MCF 10A (cell line): Measurements from ENCODE around the gene TMEM191B. TPM values are rescaled to one million over a fixed set of nuclear protein-coding genes. Genes with fewer than 3 reads are reported as not detected.
"Not testable (repeated sequence)": the region's sequence is repeated elsewhere in the genome, so short reads cannot be mapped to it uniquely, and the experiment has no call there.

Experiments used
- BruUV-seq: library from RNA; stranded (reverse); fragments of 400-500 nt; replicated peaks from 2 replicates; lab custom pipeline; 2021; lab: Mats Ljungman, UMichigan
- CTCF ChIA-PET: fragments of 300-600 bp; sonication (Branson Sonifier 250); formaldehyde crosslinking; extraction: SDS; loops from one replicate; lab custom pipeline; 2021; ENCODE audit warnings: antibody characterized with exemption, inconsistent platforms; lab: Yijun Ruan, JAX
- POLR2A ChIA-PET: fragments of 300-600, 350-650 bp; sonication (Branson Sonifier 250); formaldehyde crosslinking; extraction: SDS; loops from one replicate; lab custom pipeline; 2020; ENCODE audit warnings: antibody characterized with exemption, inconsistent platforms; lab: Yijun Ruan, JAX
- DNase-seq: peaks from one replicate; pipeline ENCODE4 v3.0.0-alpha.2; 2018; ENCODE audit not compliant: unreplicated experiment
- H3K27ac Mint-ChIP-seq: one replicate; pipeline ENCODE4 v1.8.0; 2022; ENCODE audit warnings: mild to moderate bottlenecking, low read depth, mixed read lengths; ENCODE audit not compliant: unreplicated experiment
- H3K27me3 Mint-ChIP-seq: one replicate; pipeline ENCODE4 v1.8.0; 2022; ENCODE audit warnings: mixed read lengths; ENCODE audit not compliant: insufficient read depth, unreplicated experiment
- H3K36me3 Mint-ChIP-seq: one replicate; pipeline ENCODE4 v1.8.0; 2022; ENCODE audit warnings: mild to moderate bottlenecking, moderate library complexity, mixed read lengths; ENCODE audit not compliant: insufficient read depth, unreplicated experiment
- H3K4me1 Mint-ChIP-seq: one replicate; pipeline ENCODE4 v1.8.0; 2022; ENCODE audit warnings: mixed read lengths; ENCODE audit not compliant: insufficient read depth, unreplicated experiment
- H3K4me3 Mint-ChIP-seq: one replicate; pipeline ENCODE4 v1.8.0; 2022; ENCODE audit warnings: mild to moderate bottlenecking, moderate library complexity, mixed read lengths; ENCODE audit not compliant: unreplicated experiment
- H3K9me3 Mint-ChIP-seq: one replicate; pipeline ENCODE4 v1.8.0; 2022; ENCODE audit warnings: mixed read lengths; ENCODE audit not compliant: unreplicated experiment
- intact Hi-C: fragments of 100-400 bp; cut with micrococcal nuclease; formaldehyde crosslinking; loops from 2 replicates; pipeline ENCODE4 v1.14.1; 2022
- total RNA-seq: library from RNA; stranded (reverse); gene quantifications from 2 replicates; pipeline ENCODE4 v1.2.3, GENCODE V29; 2022

The TMEM191B gene
- total RNA-seq, 1 experiment from 2014 or later = not detected

GRCh38 chr22:18528597-18529415 lies 1.2 kb downstream of the TMEM191B start:
- H3K27me3 Mint-ChIP-seq, H3K27ac Mint-ChIP-seq, H3K9me3 Mint-ChIP-seq, H3K4me3 Mint-ChIP-seq, intact Hi-C loops, CTCF ChIA-PET, BruUV-seq, H3K36me3 Mint-ChIP-seq, POLR2A ChIA-PET, H3K4me1 Mint-ChIP-seq: not testable (repeated sequence)
- peak; percentile 62 for DNase-seq

- POLR2A ChIA-PET, CTCF ChIA-PET, H3K9me3 Mint-ChIP-seq: not testable (repeated sequence)
Measured at GRCh38 chr22:18529416-18530145, 2.0 kb downstream of the TMEM191B start.

GRCh38 chr22:18533633-18534032 lies 6.0 kb downstream of the TMEM191B start:
- H3K36me3 Mint-ChIP-seq, H3K27me3 Mint-ChIP-seq, H3K27ac Mint-ChIP-seq, H3K4me1 Mint-ChIP-seq, POLR2A ChIA-PET, H3K4me3 Mint-ChIP-seq, BruUV-seq, H3K9me3 Mint-ChIP-seq, CTCF ChIA-PET, intact Hi-C loops, DNase-seq: not testable (repeated sequence)

More at GRCh38 chr22:18529416-18530145, 2.0 kb downstream of the TMEM191B start:
- BruUV-seq, DNase-seq, intact Hi-C loops, H3K4me1 Mint-ChIP-seq, H3K36me3 Mint-ChIP-seq, H3K27me3 Mint-ChIP-seq, H3K4me3 Mint-ChIP-seq, H3K27ac Mint-ChIP-seq: not testable (repeated sequence)

GRCh38 chr22:18534315-18534714 lies 6.7 kb downstream of the TMEM191B start:
- H3K4me1 Mint-ChIP-seq, intact Hi-C loops, CTCF ChIA-PET, BruUV-seq, H3K9me3 Mint-ChIP-seq, H3K36me3 Mint-ChIP-seq, DNase-seq, H3K27me3 Mint-ChIP-seq, H3K27ac Mint-ChIP-seq, H3K4me3 Mint-ChIP-seq, POLR2A ChIA-PET: not testable (repeated sequence)

- H3K36me3 Mint-ChIP-seq, H3K27ac Mint-ChIP-seq, H3K4me3 Mint-ChIP-seq, DNase-seq, H3K4me1 Mint-ChIP-seq, POLR2A ChIA-PET, H3K9me3 Mint-ChIP-seq, intact Hi-C loops, H3K27me3 Mint-ChIP-seq, CTCF ChIA-PET, BruUV-seq: not testable (repeated sequence)
Measured at GRCh38 chr22:18539994-18540393, 12.4 kb downstream of the TMEM191B start.

- H3K4me1 Mint-ChIP-seq, POLR2A ChIA-PET, H3K36me3 Mint-ChIP-seq, CTCF ChIA-PET, H3K27ac Mint-ChIP-seq, H3K27me3 Mint-ChIP-seq, intact Hi-C loops, DNase-seq, BruUV-seq, H3K4me3 Mint-ChIP-seq, H3K9me3 Mint-ChIP-seq: not testable (repeated sequence)
Measured at GRCh38 chr22:18543400-18543799, 15.8 kb downstream of the TMEM191B start.

- H3K36me3 Mint-ChIP-seq, H3K4me3 Mint-ChIP-seq, H3K9me3 Mint-ChIP-seq, H3K4me1 Mint-ChIP-seq, BruUV-seq, DNase-seq, intact Hi-C loops, H3K27me3 Mint-ChIP-seq, POLR2A ChIA-PET, CTCF ChIA-PET, H3K27ac Mint-ChIP-seq: not testable (repeated sequence)
Measured at GRCh38 chr22:18544615-18545014, 17.0 kb downstream of the TMEM191B start.

GRCh38 chr22:18549458-18550179 lies 22.0 kb downstream of the TMEM191B start:
- BruUV-seq, CTCF ChIA-PET, intact Hi-C loops, H3K9me3 Mint-ChIP-seq, DNase-seq, H3K4me3 Mint-ChIP-seq, H3K36me3 Mint-ChIP-seq, H3K4me1 Mint-ChIP-seq, H3K27ac Mint-ChIP-seq, H3K27me3 Mint-ChIP-seq, POLR2A ChIA-PET: not testable (repeated sequence)

- DNase-seq, H3K27ac Mint-ChIP-seq, H3K4me3 Mint-ChIP-seq, intact Hi-C loops, CTCF ChIA-PET, H3K27me3 Mint-ChIP-seq, BruUV-seq, H3K36me3 Mint-ChIP-seq, POLR2A ChIA-PET, H3K4me1 Mint-ChIP-seq, H3K9me3 Mint-ChIP-seq: not testable (repeated sequence)
Measured at GRCh38 chr22:18551046-18551445, 23.4 kb downstream of the TMEM191B start.
